HG03196 (cell line): ENCODE data around the gene RAB35.

Experiments used
- ATAC-seq: cut with Tn5 transposase; IDR thresholded peaks from one replicate; pipeline ENCODE4 v1.9.1; 2021; ENCODE audit not compliant: unreplicated experiment

RAB35 gene

GRCh38 chr12:120109570-120110267 is 6.8 kb downstream of the RAB35 start:
- no peak for ATAC-seq

GRCh38 chr12:120106151-120106550 is 10.4 kb downstream of the RAB35 start:
- ATAC-seq, result no peak

- ATAC-seq, result no peak
Measured at GRCh38 chr12:120103371-120103770, 13.2 kb downstream of the RAB35 start.

- ATAC-seq, result no peak
Measured at GRCh38 chr12:120103044-120103338, 13.6 kb downstream of the RAB35 start.

GRCh38 chr12:120102189-120103043 is 14.1 kb downstream of the RAB35 start:
- ATAC-seq, result no peak

GRCh38 chr12:120101617-120102016 is 14.9 kb downstream of the RAB35 start:
- no peak for ATAC-seq

- no peak for ATAC-seq
Measured at GRCh38 chr12:120101182-120101581, 15.4 kb downstream of the RAB35 start.

GRCh38 chr12:120100630-120101029 is 15.9 kb downstream of the RAB35 start:
- no peak for ATAC-seq

GRCh38 chr12:120099738-120100137 is 16.8 kb downstream of the RAB35 start:
- no peak for ATAC-seq

GRCh38 chr12:120098756-120099470 is 17.6 kb downstream of the RAB35 start:
- ATAC-seq, result no peak

- no peak for ATAC-seq
Measured at GRCh38 chr12:120096671-120097202, 19.8 kb downstream of the RAB35 start.

GRCh38 chr12:120095736-120096135 is 20.8 kb downstream of the RAB35 start:
- ATAC-seq, result no peak

- ATAC-seq, result no peak
Measured at GRCh38 chr12:120095331-120095730, 21.2 kb downstream of the RAB35 start.

- no peak for ATAC-seq
Measured at GRCh38 chr12:120094485-120094884, 22.1 kb downstream of the RAB35 start.

GRCh38 chr12:120093592-120094355 is 22.8 kb downstream of the RAB35 start:
- ATAC-seq, result no peak

GRCh38 chr12:120093336-120093591 is 23.3 kb downstream of the RAB35 start:
- ATAC-seq, result no peak

- ATAC-seq, result no peak
Measured at GRCh38 chr12:120092551-120093335, 23.8 kb downstream of the RAB35 start.

GRCh38 chr12:120091371-120092090 is 25.0 kb downstream of the RAB35 start:
- no peak for ATAC-seq

GRCh38 chr12:120090626-120091295 is 25.8 kb downstream of the RAB35 start:
- ATAC-seq, result no peak
